HepG2 (cell line): ENCODE data around the gene ZFP69. TPM values are rescaled to one million over a fixed set of nuclear protein-coding genes. Genes with fewer than 3 reads are reported as not detected.

Experiments
- ATAC-seq: fragments of 200-7000 bp; cut with Tn5 transposase; 3 replicates; pipeline ENCODE4 v1.9.1; 2020; ENCODE audit warnings: mild to moderate bottlenecking, moderate library complexity
- BruUV-seq: library from RNA; stranded (reverse); fragments of 400-500 nt; replicated peaks from 2 replicates; lab custom pipeline; 2021; lab: Mats Ljungman, UMichigan
- CTCF ChIA-PET: fragments of 300-600 bp; formaldehyde crosslinking; extraction: SDS; loops from one replicate; lab custom pipeline; 2021; ENCODE audit warnings: low total read pairs, inconsistent platforms, low intra/inter-chr PET ratio; lab: Yijun Ruan, JAX
- POLR2A ChIA-PET: fragments of 350-600 bp; sonication (Branson Sonifier 250); formaldehyde crosslinking; loops from one replicate; lab custom pipeline; 2020; ENCODE audit warnings: antibody characterized with exemption, inconsistent platforms; lab: Yijun Ruan, JAX
- DNase-seq: peaks from one replicate; pipeline ENCODE4 v3.0.0-alpha.2; 2015; ENCODE audit warnings: low spot score
- FAIRE-seq: peaks from 3 replicates; lab custom pipeline; 2011; peaks lifted over from hg19 to GRCh38; lab: Jason Lieb, UNC
- H2AFZ ChIP-seq: one replicate; pipeline ENCODE4 v1.6.1; 2011; ENCODE audit warnings: low read length, inconsistent platforms
- H3K27ac ChIP-seq: fragments of 300-600 bp; 3 replicates; pipeline ENCODE4 v1.8.0; 2011; ENCODE audit warnings: mixed run types, mild to moderate bottlenecking, mixed read lengths, low read length, inconsistent platforms; ENCODE audit not compliant: insufficient read depth; ENCODE audit errors: extremely low read length
- H3K27me3 ChIP-seq, 2 experiments: fragments of 200-600 bp in 1 of 2; 2 replicates in 1 of 2; 3 replicates in 1 of 2; pipeline versions ENCODE4 v1.6.0 to v1.8.0; 2011; ENCODE audit warnings: low read length in 2 of 2, mild to moderate bottlenecking in 2 of 2, moderate library complexity in 2 of 2, inconsistent platforms in 1 of 2; ENCODE audit not compliant: insufficient read depth in 2 of 2, control insufficient read depth in 1 of 2
- H3K36me3 ChIP-seq, 2 experiments: fragments of 200-600 bp in 1 of 2; replicated peaks in 1 of 2; 2 replicates in 1 of 2; 3 replicates in 1 of 2; pipeline versions ENCODE4 v1.5.1 to v1.8.0; 2011; ENCODE audit warnings: low read length in 2 of 2, inconsistent platforms in 1 of 2; ENCODE audit not compliant: insufficient read depth in 2 of 2, control insufficient read depth in 1 of 2
- H3K4me1 ChIP-seq: 2 replicates; pipeline ENCODE4 v1.5.1; 2012; ENCODE audit warnings: low read length, inconsistent platforms; ENCODE audit not compliant: insufficient read depth
- H3K4me2 ChIP-seq: 2 replicates; pipeline ENCODE4 v1.6.0; 2011; ENCODE audit warnings: low read depth, low read length, inconsistent platforms
- H3K4me3 ChIP-seq, 3 experiments: fragments of 200-600 bp in 1 of 3; sonication (generic), shearing (Covaris generic) in 1 of 3; replicated peaks in 1 of 3; 2 replicates each; pipeline ENCODE4 v1.5.1; 2011 to 2016; ENCODE audit warnings: low read length in 3 of 3, inconsistent platforms in 2 of 3, low read depth in 2 of 3, mild to moderate bottlenecking in 2 of 3, control low read depth in 1 of 3, mixed read lengths in 1 of 3; ENCODE audit not compliant: insufficient read depth in 1 of 3
- H3K79me2 ChIP-seq: one replicate; pipeline ENCODE4 v1.6.1; 2011; ENCODE audit warnings: low read length, inconsistent platforms; ENCODE audit not compliant: insufficient read depth
- H3K9ac ChIP-seq: 2 replicates; pipeline ENCODE4 v1.6.0; 2011; ENCODE audit warnings: mild to moderate bottlenecking, low read depth, low read length, inconsistent platforms; ENCODE audit not compliant: insufficient read depth
- H3K9me3 ChIP-seq: 2 replicates; pipeline ENCODE4 v1.5.1; 2012; ENCODE audit warnings: mild to moderate bottlenecking, low read length
- H4K20me1 ChIP-seq: 2 replicates; pipeline ENCODE4 v1.6.0; 2011; ENCODE audit warnings: inconsistent platforms, mild to moderate bottlenecking, low read length, moderate library complexity; ENCODE audit not compliant: insufficient read depth
- ETV6 ChIP-seq: sonication (generic); formaldehyde crosslinking; conservative IDR thresholded peaks from 2 replicates; pipeline ENCODE4 v1.4.0; 2020; ENCODE audit warnings: missing genetic modification reagents
- HIC2 ChIP-seq: sonication (generic); formaldehyde crosslinking; IDR thresholded peaks from 2 replicates; pipeline ENCODE4 v1.9.0; 2022; ENCODE audit warnings: low read depth, missing genetic modification reagents
- RAD21 ChIP-seq: fragments of 450-650 bp; formaldehyde crosslinking; IDR thresholded peaks from 2 replicates; pipeline ENCODE4 v1.5.0; 2020; ENCODE audit warnings: mild to moderate bottlenecking
- ZNF326 ChIP-seq: sonication (generic); formaldehyde crosslinking; IDR thresholded peaks from 2 replicates; pipeline ENCODE4 v1.4.0; 2020; ENCODE audit warnings: missing genetic modification reagents, borderline replicate concordance
- ZNF331 ChIP-seq: sonication (generic); formaldehyde crosslinking; IDR thresholded peaks from 2 replicates; pipeline ENCODE4 v1.4.0; 2020; ENCODE audit warnings: missing genetic modification reagents
- ZNF75D ChIP-seq: sonication (generic); formaldehyde crosslinking; IDR thresholded peaks from 2 replicates; pipeline ENCODE4 v1.8.1; 2023; ENCODE audit warnings: missing genetic modification reagents, mild to moderate bottlenecking, borderline replicate concordance
- ZNF891 ChIP-seq: sonication (generic); formaldehyde crosslinking; IDR thresholded peaks from 2 replicates; pipeline ENCODE4 v1.5.0; 2020; ENCODE audit warnings: mild to moderate bottlenecking, missing genetic modification reagents
- ZSCAN21 ChIP-seq: sonication (generic); formaldehyde crosslinking; IDR thresholded peaks from 2 replicates; pipeline ENCODE4 v1.8.0; 2022; ENCODE audit warnings: mild to moderate bottlenecking, missing genetic modification reagents, moderate library complexity, borderline replicate concordance
- WGBS: methylation state at CpG from one replicate; pipeline ENCODE4 v1.1.6; 2017; ENCODE audit warnings: low lambda C conversion rate; 5-methylcytosine and 5-hydroxymethylcytosine counted together
- in situ Hi-C: cut with HindIII; loops from 2 replicates; pipeline ENCODE4 v1.10.0; 2017; ENCODE audit warnings: low pct_unique_long_range_greater_than_20kb; ENCODE audit not compliant: extremely low pct_ligation_motif_present
- intact Hi-C: fragments of 100-400 bp; cut with micrococcal nuclease; formaldehyde crosslinking; loops from one replicate; pipeline ENCODE4 v1.10.0; 2022; ENCODE audit not compliant: unreplicated experiment
- polyA plus RNA-seq, 8 experiments: library from polyadenylated mRNA; depleted of rRNA in 3 of 8; stranded (reverse) in 7 of 8; unstranded in 1 of 8; fragments of >200 nt; fragmentation: Illumina TruSeq in 4 of 8; extraction: Trizol in 4 of 8; gene quantifications; 2 replicates each; pipeline versions ENCODE4 v1.2.1 to v1.2.3, GENCODE V29; 2011 to 2016; ENCODE audit warnings: low read depth in 4 of 8, missing spikeins in 1 of 8, mixed read lengths in 1 of 8; ENCODE audit not compliant: insufficient read depth in 1 of 8
- total RNA-seq, 5 experiments: library from RNA; depleted of rRNA; stranded (reverse); fragments of >200 nt; fragmentation: Illumina TruSeq; extraction: Trizol; gene quantifications; 2 replicates each; pipeline ENCODE4 v1.2.3, GENCODE V29; 2016; ENCODE audit warnings: low read depth in 1 of 5
- TF ChIP-seq, protein P1 (sequence below): sonication (generic); formaldehyde crosslinking; IDR thresholded peaks from 2 replicates; pipeline ENCODE4 v1.9.0; 2021; ENCODE audit warnings: missing genetic modification reagents, mild to moderate bottlenecking, borderline replicate concordance
- TF ChIP-seq, protein P2 (sequence below): sonication (generic); formaldehyde crosslinking; IDR thresholded peaks from 2 replicates; pipeline ENCODE4 v1.8.0; 2022; ENCODE audit warnings: low read depth, missing genetic modification reagents
- TF ChIP-seq, protein P3 (sequence below): sonication (generic); formaldehyde crosslinking; IDR thresholded peaks from 2 replicates; pipeline ENCODE4 v1.5.0; 2020; ENCODE audit warnings: missing genetic modification reagents

ZFP69 gene
- total and polyA plus RNA-seq, 2 of the 13 experiments (the other 11 are each of a cell fraction or from before 2014, with no cell fraction given) = 2.6 to 5.6 TPM

DNA sequence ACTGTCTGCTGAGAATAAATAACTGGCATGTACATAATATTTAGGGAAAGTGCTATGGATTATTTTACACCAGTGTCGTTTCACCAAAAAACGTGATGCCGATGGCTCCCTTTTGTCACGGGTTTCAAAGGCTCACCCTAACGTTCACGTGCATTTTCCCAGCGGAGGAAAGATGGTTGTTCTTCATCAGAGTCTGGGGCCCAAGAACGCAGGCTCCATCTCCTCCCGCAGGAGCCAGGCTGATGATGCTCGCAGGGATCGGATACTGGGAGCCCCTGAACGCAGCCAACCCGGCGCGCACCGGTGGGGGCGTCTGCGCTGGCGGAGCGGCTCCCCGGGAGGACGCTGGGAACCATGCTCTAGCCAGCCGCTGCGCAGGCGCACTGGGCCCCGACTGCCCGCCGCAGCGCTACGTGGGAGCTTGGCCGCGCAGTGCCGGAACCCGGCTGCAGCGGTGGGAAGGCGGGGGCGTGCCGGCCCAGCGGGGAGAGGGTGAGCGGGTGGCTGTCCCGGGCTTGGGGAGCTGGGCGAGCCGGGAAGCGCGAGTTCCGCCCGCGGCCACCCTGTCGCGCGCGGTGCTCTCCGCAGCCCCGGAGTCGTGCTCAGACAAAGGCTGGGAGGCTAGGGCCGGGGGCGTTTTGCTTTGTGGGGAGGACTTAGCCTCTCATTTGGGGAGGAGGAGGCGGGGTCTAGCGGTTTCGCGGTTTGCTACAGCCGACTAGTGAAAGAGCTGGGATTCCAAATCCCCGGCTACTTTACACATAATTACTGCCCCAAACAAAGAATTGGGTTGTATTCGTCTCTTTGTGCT is 27.2 kb upstream of the ZFP69 start, which contains the start of gene ZFP69B:
Gene ZFP69B, plus strand, starts transcription at position 793 of the 811 bp plus-strand sequence. CDS start 486 bp downstream, outside the sequence.
- in situ Hi-C loops = no loop called here
- FAIRE-seq (no peak), DNase-seq (peak; percentile 85), ATAC-seq (peak; percentile 98)
- POLR2A ChIA-PET = interaction anchor here (0.6 to 1.7 kb wide), 14 partner anchors 12 to 242 kb away, joined by 3 to 21 read pairs (median 5); partner anchors contain the start of genes EXO5, NFYC and ZFP69
- Histone ChIP-seq H3K9me3 (peaks cover 16% of the 10 kb centered on the region), H3K4me2 (peak within 1 kb of the TSS; percentile 78), H4K20me1 (no peaks in the 10 kb centered on the region), H3K4me1 (peaks cover 26% of the 10 kb centered on the region), H3K27ac (peak within 1 kb of the TSS; percentile 78), H3K36me3 (peaks cover 3 to 16% of the 10 kb centered on the region in 2 experiments; a peak in 2 of 5 replicates), H3K9ac (peak within 1 kb of the TSS; percentile 83), H3K4me3 (peak within 1 kb of the TSS; percentile 73 to 87 (median 86)), H3K79me2 (peaks cover 20% of the 10 kb centered on the region), H3K27me3 (no peaks in the 10 kb centered on the region; a peak in 2 of 5 replicates), H2AFZ (peak within 1 kb of the TSS; percentile 98)
- intact Hi-C loops = loop anchor here (2.0 kb wide), 1 partner anchor 29 kb away; no protein-coding TSS in a partner anchor
- CTCF ChIA-PET = no interaction called here
- WGBS = 0% methylated on average over 13 of the region's 64 CpGs
- no TSS peak for BruUV-seq
- TF ChIP-seq, protein P1, sequence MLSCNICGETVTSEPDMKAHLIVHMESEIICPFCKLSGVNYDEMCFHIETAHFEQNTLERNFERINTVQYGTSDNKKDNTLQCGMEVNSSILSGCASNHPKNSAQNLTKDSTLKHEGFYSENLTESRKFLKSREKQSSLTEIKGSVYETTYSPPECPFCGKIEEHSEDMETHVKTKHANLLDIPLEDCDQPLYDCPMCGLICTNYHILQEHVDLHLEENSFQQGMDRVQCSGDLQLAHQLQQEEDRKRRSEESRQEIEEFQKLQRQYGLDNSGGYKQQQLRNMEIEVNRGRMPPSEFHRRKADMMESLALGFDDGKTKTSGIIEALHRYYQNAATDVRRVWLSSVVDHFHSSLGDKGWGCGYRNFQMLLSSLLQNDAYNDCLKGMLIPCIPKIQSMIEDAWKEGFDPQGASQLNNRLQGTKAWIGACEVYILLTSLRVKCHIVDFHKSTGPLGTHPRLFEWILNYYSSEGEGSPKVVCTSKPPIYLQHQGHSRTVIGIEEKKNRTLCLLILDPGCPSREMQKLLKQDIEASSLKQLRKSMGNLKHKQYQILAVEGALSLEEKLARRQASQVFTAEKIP = no peak
- TF ChIP-seq ZSCAN21 (CRISPR knock-in tag) = peak; percentile 92
- TF ChIP-seq RAD21 (CRISPR knock-in tag) = peak; percentile 63
- TF ChIP-seq ZNF75D = no peak
- TF ChIP-seq HIC2 (CRISPR knock-in tag) = no peak
- no peak for TF ChIP-seq ZNF326 (CRISPR knock-in tag)
- TF ChIP-seq, protein P2, sequence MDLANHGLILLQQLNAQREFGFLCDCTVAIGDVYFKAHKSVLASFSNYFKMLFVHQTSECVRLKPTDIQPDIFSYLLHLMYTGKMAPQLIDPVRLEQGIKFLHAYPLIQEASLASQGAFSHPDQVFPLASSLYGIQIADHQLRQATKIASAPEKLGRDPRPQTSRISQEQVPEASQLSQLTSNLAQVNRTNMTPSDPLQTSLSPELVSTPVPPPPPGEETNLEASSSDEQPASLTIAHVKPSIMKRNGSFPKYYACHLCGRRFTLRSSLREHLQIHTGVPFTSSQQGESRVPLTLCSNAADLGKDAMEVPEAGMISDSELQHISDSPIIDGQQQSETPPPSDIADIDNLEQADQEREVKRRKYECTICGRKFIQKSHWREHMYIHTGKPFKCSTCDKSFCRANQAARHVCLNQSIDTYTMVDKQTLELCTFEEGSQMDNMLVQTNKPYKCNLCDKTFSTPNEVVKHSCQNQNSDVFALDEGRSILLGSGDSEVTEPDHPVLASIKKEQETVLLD (CRISPR knock-in tag) = no peak; the same call in 1 of the 2 replicates
- TF ChIP-seq ZNF331 (CRISPR knock-in tag) = peak; percentile 87
- peak; percentile 70; the same call in 1 of the 2 replicates for TF ChIP-seq ETV6 (CRISPR knock-in tag)
- 0 out of 2 replicates have a peak, but pooled peaks have one; percentile 34 for TF ChIP-seq ZNF891 (CRISPR knock-in tag)
- TF ChIP-seq, protein P3, sequence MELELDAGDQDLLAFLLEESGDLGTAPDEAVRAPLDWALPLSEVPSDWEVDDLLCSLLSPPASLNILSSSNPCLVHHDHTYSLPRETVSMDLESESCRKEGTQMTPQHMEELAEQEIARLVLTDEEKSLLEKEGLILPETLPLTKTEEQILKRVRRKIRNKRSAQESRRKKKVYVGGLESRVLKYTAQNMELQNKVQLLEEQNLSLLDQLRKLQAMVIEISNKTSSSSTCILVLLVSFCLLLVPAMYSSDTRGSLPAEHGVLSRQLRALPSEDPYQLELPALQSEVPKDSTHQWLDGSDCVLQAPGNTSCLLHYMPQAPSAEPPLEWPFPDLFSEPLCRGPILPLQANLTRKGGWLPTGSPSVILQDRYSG (CRISPR knock-in tag) = no peak; the same call in none of the 2 replicates
